IPS-18c (cell line): ENCODE results near the gene MYBPH.

ENCODE experiments used
- H3K4me3 ChIP-seq: 2 replicates; pipeline ENCODE4 v1.7.0; 2013; ENCODE audit warnings: low read depth, mild to moderate bottlenecking, low read length, moderate library complexity; ENCODE audit not compliant: insufficient read depth
- H3K9me3 ChIP-seq: one replicate; pipeline ENCODE4 v1.6.1; 2013; ENCODE audit warnings: mild to moderate bottlenecking, low read length, moderate library complexity; ENCODE audit not compliant: control insufficient read depth, insufficient read depth

Gene MYBPH

GRCh38 chr1:203172184-203173010 lies 3.2 kb downstream of the MYBPH start:
- H3K4me3 ChIP-seq: no peak overlapping the region
- no peaks in the 10 kb centered on the region for H3K9me3 ChIP-seq

- Histone ChIP-seq H3K9me3 (no peaks in the 10 kb centered on the region), H3K4me3 (no peak overlapping the region)
These were observed 4.1 kb downstream of the MYBPH start for GRCh38 chr1:203171341-203172183.

GRCh38 chr1:203170625-203171330 lies 4.8 kb downstream of the MYBPH start:
- no peak overlapping the region for H3K4me3 ChIP-seq
- no peaks in the 10 kb centered on the region for H3K9me3 ChIP-seq

GRCh38 chr1:203169770-203170520 lies 5.7 kb downstream of the MYBPH start:
- H3K9me3 ChIP-seq: no peaks in the 10 kb centered on the region

GRCh38 chr1:203168991-203169390 lies 6.6 kb downstream of the MYBPH start:
- H3K4me3 ChIP-seq: no peak overlapping the region
- no peaks in the 10 kb centered on the region for H3K9me3 ChIP-seq

More at GRCh38 chr1:203169770-203170520, 5.7 kb downstream of the MYBPH start:
- H3K4me3 ChIP-seq: no peak overlapping the region

GRCh38 chr1:203168256-203168786 lies 7.3 kb downstream of the MYBPH start:
- Histone ChIP-seq H3K9me3 (no peaks in the 10 kb centered on the region), H3K4me3 (no peak overlapping the region)

- Histone ChIP-seq H3K9me3 (no peaks in the 10 kb centered on the region), H3K4me3 (no peak overlapping the region)
These were observed 7.8 kb downstream of the MYBPH start for GRCh38 chr1:203167913-203168200.

- Histone ChIP-seq H3K9me3 (no peaks in the 10 kb centered on the region), H3K4me3 (no peak overlapping the region)
These were observed 8.4 kb downstream of the MYBPH start for GRCh38 chr1:203167026-203167912.

GRCh38 chr1:203166192-203166940 lies 9.3 kb downstream of the MYBPH start:
- Histone ChIP-seq H3K4me3 (no peak overlapping the region), H3K9me3 (no peaks in the 10 kb centered on the region)

GRCh38 chr1:203165800-203166161 lies 9.8 kb downstream of the MYBPH start:
- no peaks in the 10 kb centered on the region for H3K9me3 ChIP-seq

GRCh38 chr1:203165101-203165799 lies 10.4 kb downstream of the MYBPH start:
- Histone ChIP-seq H3K9me3 (no peaks in the 10 kb centered on the region), H3K4me3 (no peak overlapping the region)

More at GRCh38 chr1:203165800-203166161, 9.8 kb downstream of the MYBPH start:
- H3K4me3 ChIP-seq: no peak overlapping the region

- no peaks in the 10 kb centered on the region for H3K9me3 ChIP-seq
- H3K4me3 ChIP-seq: no peak overlapping the region
These were observed 11.6 kb downstream of the MYBPH start for GRCh38 chr1:203163891-203164635.

- Histone ChIP-seq H3K4me3 (no peak overlapping the region), H3K9me3 (no peaks in the 10 kb centered on the region)
These were observed 13.2 kb downstream of the MYBPH start for GRCh38 chr1:203162403-203162802.

- Histone ChIP-seq H3K4me3 (no peak overlapping the region), H3K9me3 (no peaks in the 10 kb centered on the region)
These were observed 13.9 kb downstream of the MYBPH start for GRCh38 chr1:203161703-203162102.
